NB4 (cell line): ENCODE data around the gene TFAM.
A peak's percentile ranks its signal among the peaks of the same experiment; 100 is the strongest.

Experiments used
- DNase-seq: peaks from one replicate; pipeline ENCODE4 v3.0.0; 2010; ENCODE audit warnings: low read depth
- H3K4me3 ChIP-seq: one replicate; pipeline ENCODE4 v1.5.1; 2011; ENCODE audit warnings: mild to moderate bottlenecking, low read depth, low read length, moderate library complexity
- CTCF ChIP-seq: IDR thresholded peaks from one replicate; pipeline ENCODE4 v1.5.1; 2012; ENCODE audit warnings: low read depth, low read length
- MAX ChIP-seq: IDR thresholded peaks from 2 replicates; pipeline ENCODE4 v1.6.1; 2011; ENCODE audit warnings: low read depth, low read length
- MYC ChIP-seq: IDR thresholded peaks from 2 replicates; pipeline ENCODE4 v1.6.1; 2011; ENCODE audit warnings: low read depth, low read length
- POLR2A ChIP-seq: IDR thresholded peaks from 2 replicates; pipeline ENCODE4 v1.6.1; 2011; ENCODE audit warnings: mild to moderate bottlenecking; ENCODE audit not compliant: insufficient read length; ENCODE audit errors: extremely low read depth

The TFAM gene

GRCh38 chr10:58382489-58382995 is 2.7 kb upstream of the TFAM start:
- no peak for TF ChIP-seq POLR2A
- no peak for TF ChIP-seq MYC
- TF ChIP-seq CTCF, result no peak
- no peak for TF ChIP-seq MAX

GRCh38 chr10:58384095-58384494 is 1.1 kb upstream of the TFAM start:
- no peak for TF ChIP-seq MAX
- TF ChIP-seq MYC, result 0 out of 2 replicates have a peak, but pooled peaks have one; percentile 22

More at GRCh38 chr10:58382489-58382995, 2.7 kb upstream of the TFAM start:
- DNase-seq, result no peak
- no peak overlapping the region for H3K4me3 ChIP-seq

GRCh38 chr10:58384544-58384998 is 639 bp upstream of the TFAM start:
- no peak for DNase-seq
- TF ChIP-seq MAX (no peak), POLR2A (no peak), CTCF (no peak), MYC (no peak)
- H3K4me3 ChIP-seq, result peak overlapping the region; percentile 67

More at GRCh38 chr10:58384095-58384494, 1.1 kb upstream of the TFAM start:
- peak overlapping the region; percentile 67 for H3K4me3 ChIP-seq
- peak; percentile 86 for DNase-seq

GRCh38 chr10:58385784-58386112 is 538 bp downstream of the TFAM start:
- no peak for TF ChIP-seq POLR2A
- TF ChIP-seq CTCF, result no peak
- TF ChIP-seq MYC, result no peak
- no peak for TF ChIP-seq MAX
- DNase-seq, result peak; percentile 55
- peak overlapping the region; percentile 95 for H3K4me3 ChIP-seq

- no peak overlapping the region for H3K4me3 ChIP-seq
- no peak for DNase-seq
- no peak for TF ChIP-seq MYC
Observed at GRCh38 chr10:58389024-58389423, 3.8 kb downstream of the TFAM start.

- H3K4me3 ChIP-seq, result no peak overlapping the region
- no peak for DNase-seq
- TF ChIP-seq POLR2A (no peak), CTCF (no peak), MAX (no peak)
Observed at GRCh38 chr10:58393317-58393716, 8.1 kb downstream of the TFAM start.

GRCh38 chr10:58394471-58394870 is 9.3 kb downstream of the TFAM start:
- no peak overlapping the region for H3K4me3 ChIP-seq

More at GRCh38 chr10:58394471-58394870, 9.3 kb downstream of the TFAM start:
- no peak for DNase-seq
- TF ChIP-seq MAX (no peak), CTCF (no peak), POLR2A (no peak), MYC (no peak)
